Uterus (tissue), 2 donors: Measurements from ENCODE around the gene FILIP1L.

ENCODE experiments used
- CTCF ChIP-seq, 4 experiments: fragments of 200-600 bp in 2 of 4; fragments of 450-650 bp in 2 of 4; sonication (generic) in 2 of 4; IDR thresholded peaks; one replicate each; pipeline ENCODE4 v1.5.1; 2016 to 2019; ENCODE audit warnings: antibody characterized with exemption in 4 of 4, mild to moderate bottlenecking in 2 of 4, moderate library complexity in 1 of 4
- POLR2A ChIP-seq, 2 donors: fragments of 450-650 bp; IDR thresholded peaks; one replicate each; pipeline ENCODE4 v1.6.1; 2016; ENCODE audit warnings: antibody characterized with exemption in 2 of 2, mild to moderate bottlenecking in 1 of 2, moderate library complexity in 1 of 2

DNA sequence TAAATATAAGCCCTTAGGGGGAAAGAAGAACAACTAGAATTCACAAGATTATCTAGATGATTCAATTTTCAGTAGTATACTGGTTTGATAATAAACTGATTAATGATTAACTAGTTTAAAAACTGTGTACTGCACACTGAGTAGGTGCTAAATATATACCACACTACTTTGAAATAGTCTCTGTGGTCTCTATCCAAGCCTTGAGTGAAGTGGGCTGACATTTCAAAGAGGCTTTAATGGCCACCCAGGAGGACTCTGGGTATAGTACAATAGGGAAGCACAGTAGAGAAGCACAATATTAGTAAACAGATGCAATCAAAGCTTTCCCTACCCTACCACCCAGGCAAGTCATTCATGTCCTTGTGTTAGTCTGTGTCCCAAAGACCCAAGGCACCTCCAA lies 46.7 kb downstream of the FILIP1L start:
- TF ChIP-seq CTCF (IDR thresholded peaks at IDR 0.05) (no peak), POLR2A (IDR thresholded peaks at IDR 0.05) (no peak)
